Loucy (cell line): ENCODE data around the gene SMAD3.

Source experiments
- EZH2phosphoT487 ChIP-seq: fragments of 200-600 bp; IDR thresholded peaks from 2 replicates; pipeline ENCODE4 v1.6.1; 2018; ENCODE audit warnings: antibody characterized with exemption, mild to moderate bottlenecking, moderate library complexity, borderline replicate concordance
- TF ChIP-seq, protein P1 (sequence below): fragments of 200-600 bp; sonication (generic); conservative IDR thresholded peaks from 2 replicates; pipeline ENCODE4 v1.5.1; 2014; ENCODE audit warnings: mild to moderate bottlenecking, antibody characterized with exemption, low read length

DNA sequence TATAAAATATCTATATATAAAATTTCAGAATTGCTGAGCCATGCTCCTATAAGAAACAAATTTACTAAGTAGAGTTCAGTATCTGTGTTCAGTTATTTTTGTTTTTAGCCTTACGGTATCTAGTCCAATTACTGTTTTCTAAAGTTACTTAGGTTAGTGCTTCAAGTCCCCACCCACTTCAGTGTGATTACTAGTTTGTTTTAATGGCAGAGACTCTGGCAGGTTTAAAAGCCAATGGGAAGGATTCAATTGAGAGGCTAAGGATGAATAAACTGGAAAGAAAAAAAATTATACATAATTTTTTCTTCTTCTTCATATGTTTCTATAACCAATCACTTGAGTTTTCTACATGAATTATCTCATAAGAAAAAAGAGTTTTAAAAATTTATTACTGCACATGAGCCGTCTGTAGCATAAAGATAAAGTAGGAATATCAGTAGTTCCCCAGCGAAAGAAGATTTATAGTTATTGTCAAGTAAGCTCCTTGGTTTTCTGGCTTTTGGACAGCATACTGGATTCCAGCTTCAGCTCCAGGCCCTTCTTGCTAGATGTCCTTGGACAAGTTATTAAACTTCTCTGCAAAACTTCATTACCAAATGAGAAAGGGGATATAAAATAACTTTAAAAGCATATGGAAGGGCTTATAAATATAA, 142.3 kb downstream of the SMAD3 start:
- TF ChIP-seq, protein P1, sequence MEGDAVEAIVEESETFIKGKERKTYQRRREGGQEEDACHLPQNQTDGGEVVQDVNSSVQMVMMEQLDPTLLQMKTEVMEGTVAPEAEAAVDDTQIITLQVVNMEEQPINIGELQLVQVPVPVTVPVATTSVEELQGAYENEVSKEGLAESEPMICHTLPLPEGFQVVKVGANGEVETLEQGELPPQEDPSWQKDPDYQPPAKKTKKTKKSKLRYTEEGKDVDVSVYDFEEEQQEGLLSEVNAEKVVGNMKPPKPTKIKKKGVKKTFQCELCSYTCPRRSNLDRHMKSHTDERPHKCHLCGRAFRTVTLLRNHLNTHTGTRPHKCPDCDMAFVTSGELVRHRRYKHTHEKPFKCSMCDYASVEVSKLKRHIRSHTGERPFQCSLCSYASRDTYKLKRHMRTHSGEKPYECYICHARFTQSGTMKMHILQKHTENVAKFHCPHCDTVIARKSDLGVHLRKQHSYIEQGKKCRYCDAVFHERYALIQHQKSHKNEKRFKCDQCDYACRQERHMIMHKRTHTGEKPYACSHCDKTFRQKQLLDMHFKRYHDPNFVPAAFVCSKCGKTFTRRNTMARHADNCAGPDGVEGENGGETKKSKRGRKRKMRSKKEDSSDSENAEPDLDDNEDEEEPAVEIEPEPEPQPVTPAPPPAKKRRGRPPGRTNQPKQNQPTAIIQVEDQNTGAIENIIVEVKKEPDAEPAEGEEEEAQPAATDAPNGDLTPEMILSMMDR: no peak
- TF ChIP-seq EZH2phosphoT487: no peak
